H1 (cell line): ENCODE measurements around the gene FGF10.

Experiments used
- BRCA1 ChIP-seq: IDR thresholded peaks from 2 replicates; pipeline ENCODE4 v1.6.1; 2012; ENCODE audit warnings: low read depth, low read length, improper control_type of control experiment
- EZH2 ChIP-seq: fragments of 200-600 bp; sonication (generic); IDR thresholded peaks from 2 replicates; pipeline ENCODE4 v1.7.1; 2012; ENCODE audit warnings: low read depth, mild to moderate bottlenecking, moderate library complexity, low read length, inconsistent platforms; ENCODE audit not compliant: severe bottlenecking
- PHF8 ChIP-seq: fragments of 200-600 bp; sonication (generic); conservative IDR thresholded peaks from 2 replicates; pipeline ENCODE4 v1.7.1; 2012; ENCODE audit warnings: low read depth, mild to moderate bottlenecking, inconsistent platforms, low read length, moderate library complexity
- POLR2AphosphoS5 ChIP-seq: IDR thresholded peaks from 2 replicates; pipeline ENCODE4 v1.6.1; 2011; ENCODE audit warnings: low read depth, low read length

DNA sequence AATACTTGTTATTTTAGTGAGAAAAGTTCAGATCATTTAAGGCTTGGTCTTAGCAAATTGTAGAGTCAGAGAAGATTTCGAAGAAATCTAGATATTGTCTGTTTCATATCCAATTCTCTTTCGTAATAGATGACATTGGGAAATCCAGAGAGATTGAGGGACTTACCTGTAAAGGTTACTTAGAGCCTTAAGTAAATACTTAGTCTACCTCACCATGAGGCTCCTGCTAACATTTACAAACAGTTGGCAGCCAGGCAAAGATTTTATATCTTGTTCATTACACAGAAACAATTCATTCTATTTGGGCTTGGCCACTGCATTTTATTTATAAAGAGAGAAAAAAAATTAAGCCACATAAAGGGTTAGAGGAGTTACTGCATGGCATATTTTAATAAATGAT, 70.3 kb downstream of the FGF10 start:
- TF ChIP-seq BRCA1, result no peak
- no peak for TF ChIP-seq POLR2AphosphoS5
- no peak for TF ChIP-seq EZH2
- no peak for TF ChIP-seq PHF8
